H9 (cell line): ENCODE measurements around the gene IRF4. TPM values are rescaled to one million over a fixed set of nuclear protein-coding genes. Genes with fewer than 3 reads are reported as not detected.

Experiments
- DNase-seq: peaks from one replicate; pipeline ENCODE4 v3.0.0-alpha.2; 2017
- H2AFZ ChIP-seq: one replicate; pipeline ENCODE4 v1.6.1; 2013; ENCODE audit warnings: mild to moderate bottlenecking, low read length, control low read depth, moderate library complexity
- H2AK5ac ChIP-seq: 2 replicates; pipeline ENCODE4 v1.6.1; 2013; ENCODE audit warnings: low read length, control low read depth, mixed read lengths; ENCODE audit not compliant: insufficient read length
- H2BK120ac ChIP-seq: one replicate; pipeline ENCODE4 v1.6.1; 2013; ENCODE audit warnings: low read depth, mild to moderate bottlenecking, low read length, control low read depth, inconsistent platforms; ENCODE audit not compliant: poor library complexity, severe bottlenecking
- H2BK12ac ChIP-seq: 2 replicates; pipeline ENCODE4 v1.6.1; 2013; ENCODE audit warnings: low read length, control low read depth, mixed read lengths, low read depth; ENCODE audit not compliant: insufficient read length
- H2BK15ac ChIP-seq: 2 replicates; pipeline ENCODE4 v1.6.1; 2013; ENCODE audit warnings: low read depth, low read length, control low read depth
- H2BK20ac ChIP-seq: one replicate; pipeline ENCODE4 v1.6.1; 2013; ENCODE audit warnings: low read depth, mild to moderate bottlenecking, low read length, control low read depth, inconsistent platforms; ENCODE audit not compliant: poor library complexity, severe bottlenecking
- H2BK5ac ChIP-seq: 2 replicates; pipeline ENCODE4 v1.6.1; 2013; ENCODE audit warnings: low read length, control low read depth, mixed read lengths; ENCODE audit not compliant: insufficient read length
- H3K14ac ChIP-seq: 2 replicates; pipeline ENCODE4 v1.6.1; 2013; ENCODE audit warnings: low read length, control low read depth; ENCODE audit not compliant: insufficient read depth
- H3K18ac ChIP-seq: 2 replicates; pipeline ENCODE4 v1.6.1; 2013; ENCODE audit warnings: low read depth, mild to moderate bottlenecking, mixed read lengths, low read length, control low read depth; ENCODE audit not compliant: insufficient read length
- H3K23ac ChIP-seq: 2 replicates; pipeline ENCODE4 v1.6.1; 2013; ENCODE audit warnings: low read length, control low read depth, mixed read lengths, low read depth; ENCODE audit not compliant: insufficient read length
- H3K23me2 ChIP-seq: 2 replicates; pipeline ENCODE4 v1.6.1; 2013; ENCODE audit warnings: low read depth, mild to moderate bottlenecking, mixed read lengths, low read length, control low read depth; ENCODE audit not compliant: insufficient read length, poor library complexity, severe bottlenecking
- H3K27ac ChIP-seq: 2 replicates; pipeline ENCODE4 v1.5.1; 2013; ENCODE audit warnings: low read length, control low read depth, mixed read lengths, low read depth; ENCODE audit not compliant: insufficient read length
- H3K27me3 ChIP-seq: 2 replicates; pipeline ENCODE4 v1.6.1; 2013; ENCODE audit warnings: low read length, control low read depth, inconsistent platforms; ENCODE audit not compliant: insufficient read depth
- H3K4ac ChIP-seq: 2 replicates; pipeline ENCODE4 v1.6.1; 2013; ENCODE audit warnings: low read depth, mild to moderate bottlenecking, control low read depth, inconsistent platforms, low read length, moderate library complexity
- H3K4me1 ChIP-seq: 2 replicates; pipeline ENCODE4 v1.6.1; 2013; ENCODE audit warnings: low read length, control low read depth, inconsistent platforms; ENCODE audit not compliant: insufficient read depth
- H3K4me2 ChIP-seq: 2 replicates; pipeline ENCODE4 v1.6.1; 2013; ENCODE audit warnings: low read length, control low read depth, mixed read lengths; ENCODE audit not compliant: insufficient read length, insufficient read depth
- H3K56ac ChIP-seq: 2 replicates; pipeline ENCODE4 v1.6.1; 2013; ENCODE audit warnings: low read depth, mild to moderate bottlenecking, mixed read lengths, low read length, control low read depth; ENCODE audit not compliant: insufficient read length
- H3K79me1 ChIP-seq: 2 replicates; pipeline ENCODE4 v1.6.1; 2013; ENCODE audit warnings: low read depth, mild to moderate bottlenecking, moderate library complexity, low read length, control low read depth, inconsistent platforms; ENCODE audit not compliant: insufficient read depth, poor library complexity, severe bottlenecking
- H3K79me2 ChIP-seq: 2 replicates; pipeline ENCODE4 v1.6.1; 2013; ENCODE audit warnings: low read length, control low read depth, inconsistent platforms; ENCODE audit not compliant: insufficient read depth
- H3K9ac ChIP-seq: 2 replicates; pipeline ENCODE4 v1.6.1; 2013; ENCODE audit warnings: low read length, control low read depth, mixed read lengths; ENCODE audit not compliant: insufficient read length; ENCODE audit errors: extremely low read depth
- H3K9me3 ChIP-seq: one replicate; pipeline ENCODE4 v1.6.1; 2013; ENCODE audit warnings: low read depth, low read length, inconsistent platforms; ENCODE audit not compliant: control insufficient read depth
- H3T11ph ChIP-seq: one replicate; pipeline ENCODE4 v1.6.1; 2013; ENCODE audit warnings: mild to moderate bottlenecking, low read length, control low read depth, inconsistent platforms
- H4K20me1 ChIP-seq: one replicate; pipeline ENCODE4 v1.6.1; 2013; ENCODE audit not compliant: control insufficient read depth, insufficient read length, insufficient read depth
- H4K5ac ChIP-seq: 2 replicates; pipeline ENCODE4 v1.6.1; 2013; ENCODE audit warnings: low read depth, mild to moderate bottlenecking, mixed read lengths, low read length, control low read depth; ENCODE audit not compliant: insufficient read length
- H4K8ac ChIP-seq: replicated peaks from 2 replicates; pipeline ENCODE4 v1.6.1; 2013; ENCODE audit warnings: low read length, control low read depth, mixed read lengths, low read depth; ENCODE audit not compliant: insufficient read length
- H4K91ac ChIP-seq: 2 replicates; pipeline ENCODE4 v1.6.1; 2013; ENCODE audit warnings: low read depth, mild to moderate bottlenecking, moderate library complexity, mixed read lengths, low read length, control low read depth; ENCODE audit not compliant: insufficient read length
- H3K27ac Mint-ChIP-seq, 3 experiments: 2 replicates in 2 of 3; 3 replicates in 1 of 3; pipeline ENCODE4 v1.8.0; 2020 to 2021; ENCODE audit warnings: mixed read lengths in 3 of 3, mild to moderate bottlenecking in 1 of 3, moderate library complexity in 1 of 3
- H3K27me3 Mint-ChIP-seq: 2 replicates; pipeline ENCODE4 v1.8.0; 2021; ENCODE audit warnings: low read depth, mild to moderate bottlenecking, moderate library complexity, mixed read lengths
- H3K36me3 Mint-ChIP-seq, 3 experiments: 2 replicates in 2 of 3; 3 replicates in 1 of 3; pipeline ENCODE4 v1.8.0; 2020 to 2021; ENCODE audit warnings: low read depth in 3 of 3, mixed read lengths in 3 of 3; ENCODE audit not compliant: insufficient read depth in 1 of 3
- H3K4me1 Mint-ChIP-seq, 2 experiments: 2 replicates each; pipeline ENCODE4 v1.8.0; 2020; ENCODE audit warnings: mixed read lengths in 2 of 2
- H3K4me3 Mint-ChIP-seq, 2 experiments: 2 replicates in 1 of 2; 3 replicates in 1 of 2; pipeline ENCODE4 v1.8.0; 2020 to 2021; ENCODE audit warnings: mild to moderate bottlenecking in 2 of 2, mixed read lengths in 2 of 2, moderate library complexity in 1 of 2
- H3K9me3 Mint-ChIP-seq, 2 experiments: 2 replicates in 1 of 2; 3 replicates in 1 of 2; pipeline ENCODE4 v1.8.0; 2020; ENCODE audit warnings: mild to moderate bottlenecking in 2 of 2, mixed read lengths in 2 of 2, moderate library complexity in 1 of 2
- CTCF ChIP-seq: fragments of 200-600 bp; sonication (generic); conservative IDR thresholded peaks from 3 replicates; pipeline ENCODE4 v1.8.0; 2021; ENCODE audit warnings: antibody characterized with exemption, mild to moderate bottlenecking
- WGBS: extraction: QIAGEN DNeasy Blood & Tissue Kit; methylation state at CpG from one replicate; pipeline ENCODE4 v1.1.7; 2013; ENCODE audit warnings: missing lambda C conversion rate, low lambda C conversion rate, mixed read lengths; ENCODE audit not compliant: insufficient read length; ENCODE audit errors: extremely low coverage; 5-methylcytosine and 5-hydroxymethylcytosine counted together
- total RNA-seq: library from RNA; stranded (reverse); gene quantifications from 2 replicates; pipeline ENCODE4 v1.2.1, GENCODE V29; 2021

Gene IRF4
- total RNA-seq, 1 experiment from 2014 or later = 0.31 TPM

GRCh38 chr6:436308-437036 is 44.9 kb downstream of the IRF4 start:
- no peak for TF ChIP-seq CTCF
- Histone ChIP-seq H2BK120ac (no peak overlapping the region), H3K4me1 (no peaks in the 10 kb centered on the region), H2AK5ac (no peak overlapping the region), H3K4me2 (no peak overlapping the region), H3K23me2 (no peaks in the 10 kb centered on the region), H3K9ac (no peak overlapping the region), H3K23ac (no peak overlapping the region), H2AFZ (no peak overlapping the region), H3K27me3 (no peaks in the 10 kb centered on the region), H3K79me2 (no peaks in the 10 kb centered on the region), H2BK15ac (no peak overlapping the region; the same call in 1 of the 2 replicates), H4K20me1 (no peaks in the 10 kb centered on the region), H4K8ac (no peak overlapping the region), H3K9me3 (no peaks in the 10 kb centered on the region), H3K56ac (no peak overlapping the region), H3K4ac (no peak overlapping the region), H3K79me1 (no peaks in the 10 kb centered on the region), H2BK20ac (no peak overlapping the region), H3T11ph (no peak overlapping the region), H4K5ac (no peak overlapping the region), H2BK5ac (no peak overlapping the region), H3K14ac (no peak overlapping the region; the same call in 1 of the 2 replicates), H3K18ac (no peak overlapping the region), H4K91ac (no peak overlapping the region), H2BK12ac (no peak overlapping the region), H3K27ac (no peak overlapping the region)
- Mint-ChIP-seq H3K4me3 (no peak overlapping the region), H3K27me3 (peaks cover 8% of the 10 kb centered on the region), H3K27ac (no peak overlapping the region), H3K9me3 (no peaks in the 10 kb centered on the region; a peak in 2 of 5 replicates), H3K36me3 (peaks cover 0 to 2% (median 0%) of the 10 kb centered on the region in 3 experiments; a peak in 1 of 7 replicates), H3K4me1 (no peaks in the 10 kb centered on the region; a peak in 1 of 4 replicates)
- no peak for DNase-seq
- no CpG with 5 or more reads among the region's 25 CpGs for WGBS
